GM19438 (cell line): ENCODE measurements around the gene ABCG1.

Experiments
- ATAC-seq: cut with Tn5 transposase; IDR thresholded peaks from one replicate; pipeline ENCODE4 v1.9.1; 2021; ENCODE audit warnings: low read depth; ENCODE audit not compliant: unreplicated experiment

Gene ABCG1

DNA sequence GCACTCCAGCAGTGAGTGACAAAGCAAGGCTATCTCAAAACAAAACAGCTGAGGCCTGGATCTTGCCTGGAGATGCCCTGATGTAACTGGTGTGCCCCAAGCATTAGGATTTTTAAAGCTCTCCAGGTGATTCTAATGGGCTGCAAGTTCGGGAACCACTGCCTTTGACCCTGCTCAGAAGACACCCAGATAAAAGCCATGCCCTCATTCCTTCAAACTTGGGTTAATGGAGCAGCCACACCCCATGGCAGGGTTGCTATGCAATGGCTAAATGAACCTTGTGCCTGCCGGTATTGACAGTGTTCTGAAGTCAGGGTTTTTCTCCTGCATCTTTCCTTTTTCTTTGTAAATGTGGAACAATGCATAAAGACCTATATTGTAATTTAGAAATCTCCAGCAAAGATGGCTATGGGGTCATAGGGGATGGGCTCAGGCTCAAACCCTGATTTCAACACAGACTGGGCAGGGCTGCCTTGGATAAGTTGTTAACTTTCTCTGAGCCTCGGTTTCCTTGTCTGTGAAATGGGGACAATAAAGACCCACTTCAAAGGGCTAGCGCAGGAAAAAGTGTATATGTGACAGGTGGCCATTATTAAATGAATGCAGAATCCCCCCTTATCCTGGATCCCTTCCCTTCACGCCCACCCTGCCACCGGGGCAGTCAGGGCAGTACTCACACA, 95.8 kb downstream of the ABCG1 start:
- ATAC-seq: no peak

DNA sequence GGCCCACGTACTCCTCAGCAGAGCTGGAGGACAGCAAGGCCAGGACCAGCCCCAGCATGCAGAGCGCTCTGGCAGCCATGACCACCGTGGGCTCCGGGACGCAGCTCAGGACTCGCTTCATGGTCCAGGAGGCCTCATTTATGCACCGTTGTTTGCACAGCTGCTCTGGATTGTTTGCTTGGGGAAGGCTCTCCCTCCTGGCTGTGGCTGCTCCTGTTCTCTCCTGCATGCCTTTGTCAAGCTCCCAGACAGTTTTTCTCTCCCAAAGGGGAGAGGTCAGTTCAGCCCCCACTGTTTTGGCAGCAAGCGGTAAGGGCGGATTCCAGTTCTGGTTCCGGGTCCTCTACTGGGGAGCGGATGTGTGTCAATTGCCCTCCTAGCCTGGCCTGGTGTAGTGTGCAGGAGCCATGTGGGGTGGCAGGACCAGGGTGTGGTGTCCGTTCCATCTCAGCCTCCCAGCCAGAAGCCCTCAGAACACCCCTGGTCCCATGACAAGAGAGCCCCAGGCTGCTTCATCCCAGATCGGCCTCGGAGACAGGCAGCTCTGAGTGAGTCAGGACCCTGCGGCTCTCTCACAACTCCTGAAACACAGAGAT, 96.5 kb downstream of the ABCG1 start, which contains the start of gene TFF3:
TSS of gene TFF3 (minus strand) at position 114 of the 596 bp plus-strand sequence. CDS start at position 79, 35 bp downstream.
- no peak for ATAC-seq

DNA sequence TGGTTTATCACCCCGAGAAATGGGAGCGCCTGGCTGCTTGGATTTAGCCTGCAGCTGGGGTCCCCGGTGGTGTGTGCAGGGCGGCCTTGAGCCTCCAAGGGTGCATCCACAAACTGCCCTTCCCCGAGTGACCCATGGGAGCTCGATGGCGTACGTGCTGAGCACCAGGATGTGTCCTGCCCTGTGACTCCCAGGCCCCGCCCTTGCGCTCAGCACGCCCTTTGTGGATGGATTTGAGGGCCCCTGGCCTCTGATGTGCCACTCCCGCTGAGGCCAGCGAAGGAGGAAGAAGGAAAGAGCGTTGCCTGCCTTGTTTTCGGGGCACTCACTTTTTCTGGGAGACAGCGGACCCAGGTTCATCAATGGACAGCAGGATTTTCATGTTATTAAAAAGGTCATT, 98.0 kb downstream of the ABCG1 start:
- no peak for ATAC-seq

GRCh38 chr21:42317341-42317741, 98.4 kb downstream of the ABCG1 start:
- ATAC-seq: no peak

DNA sequence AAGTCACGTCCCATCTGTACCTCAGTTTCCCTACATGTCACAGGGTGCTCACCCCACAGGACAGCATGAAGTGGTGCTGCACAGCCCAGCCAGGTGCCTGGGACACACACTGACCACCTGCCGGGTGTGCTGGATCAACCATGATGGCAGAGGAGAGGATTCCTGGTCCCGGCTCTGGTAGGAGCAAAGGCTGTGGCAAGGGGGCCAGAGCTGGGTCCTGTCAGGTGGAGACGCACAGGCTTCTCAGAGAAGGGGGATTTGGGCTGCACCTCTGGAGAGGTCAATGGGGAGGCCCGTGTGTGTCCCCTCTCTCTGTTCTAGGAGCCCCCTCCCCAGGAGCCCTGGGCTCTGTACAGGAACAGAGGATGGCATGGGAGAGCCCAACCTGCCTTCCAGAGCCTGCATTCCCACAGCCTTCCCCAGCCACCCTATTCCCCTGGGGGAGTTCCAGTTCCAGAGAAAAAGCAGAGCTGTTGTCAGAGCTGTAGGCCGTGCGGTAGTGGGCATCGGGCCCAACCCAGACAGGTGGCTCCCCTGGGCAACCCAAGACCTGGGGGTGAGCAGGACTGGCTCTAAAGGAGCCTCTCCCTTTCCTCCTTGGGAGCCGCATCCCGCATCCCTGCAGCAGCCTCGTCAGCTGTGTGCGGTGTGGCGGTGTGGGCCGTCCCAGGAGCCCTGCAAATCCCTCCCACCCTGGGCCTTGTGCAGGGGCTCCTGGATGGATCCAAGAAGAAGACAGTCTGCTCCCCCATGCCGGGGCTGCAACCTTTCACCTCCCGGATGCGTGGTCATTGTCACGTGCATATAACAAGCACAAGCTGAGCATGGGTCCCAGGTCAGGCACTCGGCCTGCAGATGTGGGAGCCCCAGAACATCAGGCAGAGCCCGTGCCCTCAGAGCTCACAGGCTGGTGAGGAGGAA, 99.1 kb downstream of the ABCG1 start:
- ATAC-seq: no peak

- no peak for ATAC-seq
Measured at GRCh38 chr21:42319376-42319775, 100.4 kb downstream of the ABCG1 start.

DNA sequence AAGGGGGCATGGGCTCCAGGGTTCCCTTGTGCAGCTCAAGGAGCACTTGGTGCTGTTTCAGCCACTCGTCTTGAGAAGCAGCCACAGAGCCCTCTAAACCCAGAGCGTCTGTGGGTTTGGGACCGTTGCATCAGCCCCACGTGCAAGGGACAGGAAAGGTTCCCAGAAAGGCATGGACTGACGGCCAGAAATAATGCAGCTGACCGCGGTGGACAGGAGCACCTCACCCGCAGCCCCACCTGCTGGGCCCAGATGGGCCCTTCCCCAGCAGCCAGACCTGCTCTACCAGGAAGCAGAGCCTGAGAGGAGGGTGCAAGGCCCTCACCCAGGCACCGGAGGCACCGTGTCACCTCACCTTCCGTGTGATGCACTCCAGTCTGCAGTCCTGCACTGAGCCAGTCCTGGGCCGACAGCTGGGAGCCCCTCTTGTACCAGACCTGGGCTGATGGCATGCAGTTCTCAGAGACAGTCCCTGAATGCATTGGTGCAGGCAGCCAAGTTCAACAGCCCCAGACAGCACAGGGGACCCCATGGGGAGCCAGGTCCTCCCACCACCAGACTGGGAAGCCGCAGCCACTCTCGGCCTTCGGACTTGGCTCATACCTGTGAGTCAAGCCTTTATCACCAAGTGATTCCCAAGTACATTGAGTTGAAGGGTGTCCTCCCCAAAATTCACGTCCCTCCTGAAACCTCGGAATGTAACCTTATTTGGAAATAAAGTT, 101.1 kb downstream of the ABCG1 start:
- ATAC-seq: no peak

GRCh38 chr21:42320791-42321190, 101.9 kb downstream of the ABCG1 start:
- no peak for ATAC-seq

DNA sequence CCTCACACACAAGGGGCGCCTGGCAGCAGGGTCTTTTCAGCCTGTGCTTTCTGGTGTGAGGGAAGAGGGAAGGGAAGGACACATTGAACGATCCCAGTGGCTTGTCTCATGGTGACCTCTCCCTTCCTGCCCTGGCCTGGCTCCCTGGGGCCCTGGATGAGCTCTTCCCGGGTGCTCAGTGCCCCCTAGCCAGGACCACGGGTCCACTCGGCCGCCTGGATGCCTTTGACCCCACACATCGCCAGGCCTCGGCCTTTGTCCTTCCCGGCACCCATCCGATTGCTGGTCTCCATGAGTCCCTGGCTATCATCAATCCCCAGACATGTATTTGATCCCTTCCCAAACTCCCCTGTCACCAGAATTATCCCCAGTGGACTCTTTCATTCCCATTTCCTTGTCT, 102.3 kb downstream of the ABCG1 start:
- no peak for ATAC-seq

GRCh38 chr21:42321845-42322244, 102.9 kb downstream of the ABCG1 start:
- ATAC-seq: no peak

GRCh38 chr21:42324896-42325295, 106.0 kb downstream of the ABCG1 start:
- no peak for ATAC-seq

- no peak for ATAC-seq
Measured at GRCh38 chr21:42330380-42331371, 111.7 kb downstream of the ABCG1 start.

- ATAC-seq: no peak
Measured at GRCh38 chr21:42331660-42332059, 112.7 kb downstream of the ABCG1 start.

GRCh38 chr21:42332557-42333317, 113.8 kb downstream of the ABCG1 start:
- no peak for ATAC-seq

- no peak for ATAC-seq
Measured at GRCh38 chr21:42336054-42336453, 117.1 kb downstream of the ABCG1 start.

DNA sequence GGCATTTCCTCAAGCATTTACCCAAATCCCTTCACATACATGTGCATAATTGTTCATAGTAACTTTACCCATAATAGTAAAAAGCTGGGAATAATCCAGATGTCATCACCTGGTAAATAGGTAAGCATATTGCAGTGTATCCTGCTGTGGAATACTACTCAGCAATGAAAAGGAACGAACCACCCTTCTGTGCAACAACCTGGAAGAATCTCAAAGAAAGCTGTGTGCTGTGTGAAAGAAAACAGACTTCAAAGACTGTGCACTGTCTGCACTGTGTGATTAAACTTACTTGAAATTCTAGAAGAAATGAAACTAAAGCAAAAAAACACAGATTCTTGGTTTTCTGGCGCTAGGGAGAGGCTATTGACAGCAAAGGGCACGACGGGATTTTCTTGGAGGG, 118.3 kb downstream of the ABCG1 start:
- no peak for ATAC-seq

GRCh38 chr21:42337830-42338728, 119.1 kb downstream of the ABCG1 start:
- ATAC-seq: no peak
